Neural cell (in vitro differentiated cells): ENCODE measurements around the gene PIP5K1B. TPM values are rescaled to one million over a fixed set of nuclear protein-coding genes. Genes with fewer than 3 reads are reported as not detected.

Experiments
- H2AFZ ChIP-seq: fragments of 200-600, 300-800 bp; sonication (generic), shearing (Covaris generic); 2 replicates; pipeline ENCODE4 v1.6.0; 2014; ENCODE audit warnings: low read depth, mild to moderate bottlenecking, antibody characterized with exemption, low read length, moderate library complexity
- H3F3A ChIP-seq: fragments of 200-600 bp; shearing (Covaris generic); 2 replicates; pipeline ENCODE4 v1.6.1; 2016; ENCODE audit warnings: mild to moderate bottlenecking, moderate library complexity, mixed read lengths, antibody characterized with exemption, low read length; ENCODE audit not compliant: insufficient read depth, poor library complexity, severe bottlenecking
- H3K27ac ChIP-seq: fragments of 200-600, 300-800 bp; sonication (generic), shearing (Covaris generic); 2 replicates; pipeline ENCODE4 v1.5.1; 2014; ENCODE audit warnings: mild to moderate bottlenecking, low read length, moderate library complexity
- H3K27me3 ChIP-seq: fragments of 300-800, 200-600 bp; sonication (generic), shearing (Covaris generic); 2 replicates; pipeline ENCODE4 v1.6.0; 2014; ENCODE audit warnings: mild to moderate bottlenecking, low read depth, low read length, moderate library complexity; ENCODE audit not compliant: insufficient read depth
- H3K36me3 ChIP-seq: fragments of 300-800, 200-600 bp; sonication (generic), shearing (Covaris generic); 2 replicates; pipeline ENCODE4 v1.5.1; 2014; ENCODE audit warnings: mild to moderate bottlenecking, antibody characterized with exemption, low read length, moderate library complexity; ENCODE audit not compliant: insufficient read depth
- H3K4me2 ChIP-seq: fragments of 300-800, 200-600 bp; sonication (generic), shearing (Covaris generic); 2 replicates; pipeline ENCODE4 v1.6.0; 2014; ENCODE audit warnings: mild to moderate bottlenecking, low read length
- H3K4me3 ChIP-seq: fragments of 300-800, 200-600 bp; sonication (generic), shearing (Covaris generic); 2 replicates; pipeline ENCODE4 v1.5.1; 2014; ENCODE audit warnings: mild to moderate bottlenecking, low read length, moderate library complexity
- H3K79me2 ChIP-seq: fragments of 200-600 bp; shearing (Covaris generic); replicated peaks from 2 replicates; pipeline ENCODE4 v1.6.0; 2014; ENCODE audit warnings: mild to moderate bottlenecking, low read length, moderate library complexity; ENCODE audit not compliant: insufficient read depth
- H3K9ac ChIP-seq: fragments of 300-800, 200-600 bp; sonication (generic), shearing (Covaris generic); 2 replicates; pipeline ENCODE4 v1.6.1; 2016; ENCODE audit warnings: mild to moderate bottlenecking, low read length, mixed read lengths
- H3K9me2 ChIP-seq: fragments of 200-600 bp; shearing (Covaris generic); 2 replicates; pipeline ENCODE4 v1.6.1; 2016; ENCODE audit warnings: mild to moderate bottlenecking, low read length, mixed read lengths; ENCODE audit not compliant: insufficient read depth
- H3K9me3 ChIP-seq: fragments of 200-600, 300-800 bp; sonication (generic), shearing (Covaris generic); 2 replicates; pipeline ENCODE4 v1.6.1; 2016; ENCODE audit warnings: mild to moderate bottlenecking, mixed run types, low read length, moderate library complexity, mixed read lengths
- H4K20me1 ChIP-seq: fragments of 200-600 bp; shearing (Covaris generic); 2 replicates; pipeline ENCODE4 v1.6.1; 2016; ENCODE audit warnings: mild to moderate bottlenecking, mixed run types; ENCODE audit not compliant: insufficient read depth
- EP300 ChIP-seq: fragments of 450-650 bp; conservative IDR thresholded peaks from 2 replicates; pipeline ENCODE4 v1.6.1; 2014; ENCODE audit warnings: antibody characterized with exemption, mild to moderate bottlenecking, moderate library complexity; ENCODE audit not compliant: poor library complexity, severe bottlenecking
- EZH2 ChIP-seq: fragments of 200-600, 300-800 bp; shearing (Covaris generic), sonication (generic); IDR thresholded peaks from 2 replicates; pipeline ENCODE4 v1.6.1; 2014; ENCODE audit warnings: antibody characterized with exemption, low read length, borderline replicate concordance, mild to moderate bottlenecking; ENCODE audit not compliant: insufficient read depth, poor library complexity, severe bottlenecking
- MXI1 ChIP-seq: fragments of 450-650 bp; conservative IDR thresholded peaks from 2 replicates; pipeline ENCODE4 v1.6.1; 2014; ENCODE audit warnings: antibody characterized with exemption, mild to moderate bottlenecking; ENCODE audit not compliant: poor library complexity, severe bottlenecking
- POLR2AphosphoS5 ChIP-seq: IDR thresholded peaks from 2 replicates; pipeline ENCODE4 v1.6.1; 2012
- RAD21 ChIP-seq: fragments of 450-650 bp; conservative IDR thresholded peaks from 2 replicates; pipeline ENCODE4 v1.6.1; 2014; ENCODE audit warnings: antibody characterized with exemption, mild to moderate bottlenecking, moderate library complexity
- SMC3 ChIP-seq: fragments of 450-650 bp; conservative IDR thresholded peaks from 2 replicates; pipeline ENCODE4 v1.6.1; 2014; ENCODE audit warnings: antibody characterized with exemption, mild to moderate bottlenecking, moderate library complexity; ENCODE audit not compliant: poor library complexity
- TAF1 ChIP-seq: IDR thresholded peaks from 2 replicates; pipeline ENCODE4 v1.6.1; 2012; ENCODE audit warnings: low read depth
- polyA plus RNA-seq: library from polyadenylated mRNA; depleted of rRNA; stranded (reverse); fragments of >200 nt; gene quantifications from 2 replicates; pipeline ENCODE4 v1.2.3, GENCODE V29; 2014
- TF ChIP-seq, protein P1 (sequence below): IDR thresholded peaks from 2 replicates; pipeline ENCODE4 v1.6.1; 2012; ENCODE audit warnings: borderline replicate concordance
- TF ChIP-seq, protein P2 (sequence below): fragments of 450-650 bp; IDR thresholded peaks from 2 replicates; pipeline ENCODE4 v1.5.1; 2014; ENCODE audit warnings: antibody characterized with exemption, mild to moderate bottlenecking, moderate library complexity; ENCODE audit not compliant: poor library complexity, severe bottlenecking

PIP5K1B gene
- polyA plus RNA-seq, 1 donor from 2014 or later = 1.5 TPM

DNA sequence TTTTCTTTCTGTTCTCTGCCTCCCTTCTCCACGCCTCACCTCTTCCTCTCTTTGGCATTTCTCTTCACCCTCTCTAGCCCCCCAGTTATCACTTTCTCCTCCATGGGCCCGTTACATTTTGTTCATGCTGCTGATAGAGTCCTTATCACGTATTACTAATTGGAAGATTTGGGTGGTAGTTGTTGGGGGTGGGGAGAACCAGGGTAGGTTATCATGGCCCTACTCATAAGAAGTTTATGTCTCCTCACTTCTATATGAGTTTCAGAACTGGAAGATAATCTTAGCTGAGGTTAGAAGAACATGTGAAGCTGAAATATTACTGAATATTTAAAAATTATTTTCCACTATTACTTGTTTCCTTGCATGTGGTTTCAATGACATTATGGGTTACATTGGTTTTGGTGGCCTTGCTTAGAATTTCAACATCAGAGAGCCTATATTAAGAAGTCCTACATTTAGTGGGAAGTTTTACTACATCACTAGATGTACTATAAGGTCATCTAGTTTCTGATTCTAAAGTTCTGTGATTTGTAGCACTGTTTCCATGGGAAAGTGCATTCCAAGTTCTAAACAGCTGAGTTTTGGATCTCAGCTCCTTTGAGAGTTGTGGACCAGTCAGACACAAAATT lies 36.8 kb downstream of the PIP5K1B start:
- H3F3A ChIP-seq = no peaks in the 10 kb centered on the region
- H2AFZ ChIP-seq = no peak overlapping the region
- H3K36me3 ChIP-seq = no peaks in the 10 kb centered on the region
- no peaks in the 10 kb centered on the region for H3K79me2 ChIP-seq
- no peaks in the 10 kb centered on the region for H3K27me3 ChIP-seq
- H3K4me2 ChIP-seq = no peak overlapping the region
- H3K9ac ChIP-seq = no peak overlapping the region
- no peaks in the 10 kb centered on the region for H3K9me3 ChIP-seq
- TF ChIP-seq SMC3 (no peak), MXI1 (no peak), RAD21 (no peak), TAF1 (no peak), POLR2AphosphoS5 (no peak), EP300 (no peak), EZH2 (no peak)
- TF ChIP-seq, protein P1, sequence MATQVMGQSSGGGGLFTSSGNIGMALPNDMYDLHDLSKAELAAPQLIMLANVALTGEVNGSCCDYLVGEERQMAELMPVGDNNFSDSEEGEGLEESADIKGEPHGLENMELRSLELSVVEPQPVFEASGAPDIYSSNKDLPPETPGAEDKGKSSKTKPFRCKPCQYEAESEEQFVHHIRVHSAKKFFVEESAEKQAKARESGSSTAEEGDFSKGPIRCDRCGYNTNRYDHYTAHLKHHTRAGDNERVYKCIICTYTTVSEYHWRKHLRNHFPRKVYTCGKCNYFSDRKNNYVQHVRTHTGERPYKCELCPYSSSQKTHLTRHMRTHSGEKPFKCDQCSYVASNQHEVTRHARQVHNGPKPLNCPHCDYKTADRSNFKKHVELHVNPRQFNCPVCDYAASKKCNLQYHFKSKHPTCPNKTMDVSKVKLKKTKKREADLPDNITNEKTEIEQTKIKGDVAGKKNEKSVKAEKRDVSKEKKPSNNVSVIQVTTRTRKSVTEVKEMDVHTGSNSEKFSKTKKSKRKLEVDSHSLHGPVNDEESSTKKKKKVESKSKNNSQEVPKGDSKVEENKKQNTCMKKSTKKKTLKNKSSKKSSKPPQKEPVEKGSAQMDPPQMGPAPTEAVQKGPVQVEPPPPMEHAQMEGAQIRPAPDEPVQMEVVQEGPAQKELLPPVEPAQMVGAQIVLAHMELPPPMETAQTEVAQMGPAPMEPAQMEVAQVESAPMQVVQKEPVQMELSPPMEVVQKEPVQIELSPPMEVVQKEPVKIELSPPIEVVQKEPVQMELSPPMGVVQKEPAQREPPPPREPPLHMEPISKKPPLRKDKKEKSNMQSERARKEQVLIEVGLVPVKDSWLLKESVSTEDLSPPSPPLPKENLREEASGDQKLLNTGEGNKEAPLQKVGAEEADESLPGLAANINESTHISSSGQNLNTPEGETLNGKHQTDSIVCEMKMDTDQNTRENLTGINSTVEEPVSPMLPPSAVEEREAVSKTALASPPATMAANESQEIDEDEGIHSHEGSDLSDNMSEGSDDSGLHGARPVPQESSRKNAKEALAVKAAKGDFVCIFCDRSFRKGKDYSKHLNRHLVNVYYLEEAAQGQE = no peak
- TF ChIP-seq, protein P2, sequence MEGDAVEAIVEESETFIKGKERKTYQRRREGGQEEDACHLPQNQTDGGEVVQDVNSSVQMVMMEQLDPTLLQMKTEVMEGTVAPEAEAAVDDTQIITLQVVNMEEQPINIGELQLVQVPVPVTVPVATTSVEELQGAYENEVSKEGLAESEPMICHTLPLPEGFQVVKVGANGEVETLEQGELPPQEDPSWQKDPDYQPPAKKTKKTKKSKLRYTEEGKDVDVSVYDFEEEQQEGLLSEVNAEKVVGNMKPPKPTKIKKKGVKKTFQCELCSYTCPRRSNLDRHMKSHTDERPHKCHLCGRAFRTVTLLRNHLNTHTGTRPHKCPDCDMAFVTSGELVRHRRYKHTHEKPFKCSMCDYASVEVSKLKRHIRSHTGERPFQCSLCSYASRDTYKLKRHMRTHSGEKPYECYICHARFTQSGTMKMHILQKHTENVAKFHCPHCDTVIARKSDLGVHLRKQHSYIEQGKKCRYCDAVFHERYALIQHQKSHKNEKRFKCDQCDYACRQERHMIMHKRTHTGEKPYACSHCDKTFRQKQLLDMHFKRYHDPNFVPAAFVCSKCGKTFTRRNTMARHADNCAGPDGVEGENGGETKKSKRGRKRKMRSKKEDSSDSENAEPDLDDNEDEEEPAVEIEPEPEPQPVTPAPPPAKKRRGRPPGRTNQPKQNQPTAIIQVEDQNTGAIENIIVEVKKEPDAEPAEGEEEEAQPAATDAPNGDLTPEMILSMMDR = no peak
- no peaks in the 10 kb centered on the region for H4K20me1 ChIP-seq
- no peak overlapping the region for H3K27ac ChIP-seq
- no peak overlapping the region for H3K4me3 ChIP-seq
- no peaks in the 10 kb centered on the region for H3K9me2 ChIP-seq

DNA sequence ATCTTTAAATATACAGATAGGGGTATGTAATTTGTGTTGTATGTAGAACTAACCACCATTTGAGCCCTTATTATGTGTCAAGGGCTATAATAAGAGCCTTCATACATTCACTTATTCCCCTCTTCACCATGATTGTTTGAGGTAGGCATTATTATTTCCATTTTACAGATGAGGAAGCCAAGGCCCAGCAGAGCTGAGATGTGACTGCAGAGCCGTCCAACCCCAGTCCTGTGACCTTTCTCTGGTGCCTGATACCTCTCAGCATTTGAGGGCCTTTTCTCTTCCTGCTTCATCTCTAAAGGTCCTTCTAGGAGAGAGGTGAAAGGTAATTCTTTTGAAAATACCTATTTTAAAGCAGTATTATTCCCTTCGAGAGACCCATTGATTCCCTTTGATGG lies 37.3 kb downstream of the PIP5K1B start:
- Histone ChIP-seq H3K36me3 (no peaks in the 10 kb centered on the region), H3K27me3 (no peaks in the 10 kb centered on the region), H3K9me2 (no peaks in the 10 kb centered on the region), H4K20me1 (no peaks in the 10 kb centered on the region), H2AFZ (no peak overlapping the region), H3K4me2 (no peak overlapping the region), H3F3A (no peaks in the 10 kb centered on the region), H3K27ac (no peak overlapping the region), H3K9ac (no peak overlapping the region), H3K4me3 (no peak overlapping the region), H3K9me3 (no peaks in the 10 kb centered on the region), H3K79me2 (no peaks in the 10 kb centered on the region)
- TF ChIP-seq TAF1 = no peak
- TF ChIP-seq RAD21 = no peak
- TF ChIP-seq EZH2 = no peak
- TF ChIP-seq SMC3 = no peak
- TF ChIP-seq EP300 = no peak
- TF ChIP-seq, protein P1 = no peak
- TF ChIP-seq POLR2AphosphoS5 = no peak
- TF ChIP-seq MXI1 = no peak
- TF ChIP-seq, protein P2 = no peak
